ENCODE measurements around the gene AFF3. TPM values are rescaled to one million over a fixed set of nuclear protein-coding genes. Genes with fewer than 3 reads are reported as not detected.

Gene AFF3
- total RNA-seq, 4 donors from 2014 or later = 3.1 to 5.0 (median 3.7) TPM

- no peak for DNase-seq (ENCODE audit: low spot score in 2 of 2)
- no peak for TF ChIP-seq POLR2AphosphoS5 (IDR thresholded peaks at IDR 0.05)
- TF ChIP-seq EP300 (IDR thresholded peaks at IDR 0.05) = no peak
- TF ChIP-seq POLR2A (IDR thresholded peaks at IDR 0.05) = no peak
- TF ChIP-seq, protein P1, sequence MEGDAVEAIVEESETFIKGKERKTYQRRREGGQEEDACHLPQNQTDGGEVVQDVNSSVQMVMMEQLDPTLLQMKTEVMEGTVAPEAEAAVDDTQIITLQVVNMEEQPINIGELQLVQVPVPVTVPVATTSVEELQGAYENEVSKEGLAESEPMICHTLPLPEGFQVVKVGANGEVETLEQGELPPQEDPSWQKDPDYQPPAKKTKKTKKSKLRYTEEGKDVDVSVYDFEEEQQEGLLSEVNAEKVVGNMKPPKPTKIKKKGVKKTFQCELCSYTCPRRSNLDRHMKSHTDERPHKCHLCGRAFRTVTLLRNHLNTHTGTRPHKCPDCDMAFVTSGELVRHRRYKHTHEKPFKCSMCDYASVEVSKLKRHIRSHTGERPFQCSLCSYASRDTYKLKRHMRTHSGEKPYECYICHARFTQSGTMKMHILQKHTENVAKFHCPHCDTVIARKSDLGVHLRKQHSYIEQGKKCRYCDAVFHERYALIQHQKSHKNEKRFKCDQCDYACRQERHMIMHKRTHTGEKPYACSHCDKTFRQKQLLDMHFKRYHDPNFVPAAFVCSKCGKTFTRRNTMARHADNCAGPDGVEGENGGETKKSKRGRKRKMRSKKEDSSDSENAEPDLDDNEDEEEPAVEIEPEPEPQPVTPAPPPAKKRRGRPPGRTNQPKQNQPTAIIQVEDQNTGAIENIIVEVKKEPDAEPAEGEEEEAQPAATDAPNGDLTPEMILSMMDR (IDR thresholded peaks at IDR 0.05) = no peak
- H3K9me3 ChIP-seq = no peaks in the 10 kb centered on the region
- no peaks in the 10 kb centered on the region for H3K36me3 ChIP-seq
- WGBS = 92% methylated on average over 6 of the region's 6 CpGs
- H3K27me3 ChIP-seq = no peaks in the 10 kb centered on the region
- H3K4me3 ChIP-seq = no peak overlapping the region
- H3K4me1 ChIP-seq = no peaks in the 10 kb centered on the region
- H3K27ac ChIP-seq = no peak overlapping the region
Measured at GRCh38 chr2:100029460-100029859, 112.9 kb downstream of the AFF3 start.

DNA sequence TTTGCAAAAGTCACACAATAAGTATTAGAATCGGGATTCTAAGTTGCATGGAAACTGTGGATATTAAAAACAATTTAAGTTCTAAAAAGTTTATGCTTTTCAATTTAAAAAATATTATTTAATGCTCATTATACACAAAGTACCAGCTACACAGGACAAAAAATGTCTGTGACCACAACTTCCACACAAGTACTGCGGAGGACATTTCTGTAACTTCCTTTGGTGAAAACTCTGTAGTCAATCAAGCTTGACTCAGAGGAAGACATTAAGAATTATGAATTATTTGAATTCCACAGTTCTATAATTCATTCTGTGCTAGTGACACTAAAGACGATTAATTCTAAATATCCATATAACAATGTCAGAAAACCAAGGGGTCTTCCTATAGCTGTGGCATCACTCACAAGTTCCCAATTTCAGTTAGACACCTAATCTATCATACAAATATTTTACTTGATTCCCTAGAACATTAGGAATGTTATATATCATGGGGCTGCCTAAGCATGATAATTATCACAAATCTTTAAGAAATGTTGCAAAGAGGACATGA lies 120.5 kb downstream of the AFF3 start:
- Histone ChIP-seq H3K36me3 (no peaks in the 10 kb centered on the region), H3K4me1 (no peaks in the 10 kb centered on the region), H3K27ac (no peak overlapping the region), H3K9me3 (no peaks in the 10 kb centered on the region), H3K27me3 (no peaks in the 10 kb centered on the region), H3K4me3 (no peak overlapping the region)
- DNase-seq (ENCODE audit: low spot score in 2 of 2) = no peak
- WGBS = 72% methylated on average over 3 of the region's 3 CpGs
- TF ChIP-seq EP300 (IDR thresholded peaks at IDR 0.05) (no peak), POLR2A (IDR thresholded peaks at IDR 0.05) (no peak), POLR2AphosphoS5 (IDR thresholded peaks at IDR 0.05) (no peak)
- TF ChIP-seq, protein P1 (IDR thresholded peaks at IDR 0.05) = no peak

DNA sequence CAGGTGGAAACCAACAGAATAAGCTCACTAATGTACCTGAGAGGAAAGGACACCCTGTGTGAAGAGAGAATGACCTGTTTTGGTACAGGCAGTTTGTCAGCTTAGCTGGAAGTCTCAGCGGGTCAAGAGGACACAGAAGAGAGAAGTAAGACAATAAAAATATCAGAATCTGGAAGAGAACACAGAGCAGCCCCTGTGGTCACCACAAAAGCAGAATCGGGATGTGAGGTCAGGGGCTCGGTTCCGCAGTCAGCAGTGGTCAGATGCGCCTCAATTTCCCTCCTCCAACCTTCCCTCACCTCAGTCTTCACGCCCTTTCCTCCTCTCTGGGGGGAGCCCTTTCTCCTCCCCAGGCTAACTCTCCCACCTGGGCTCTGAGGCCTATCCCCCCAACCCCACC lies 122.9 kb downstream of the AFF3 start:
- no peaks in the 10 kb centered on the region for H3K9me3 ChIP-seq
- H3K27me3 ChIP-seq = no peaks in the 10 kb centered on the region
- no peak overlapping the region for H3K27ac ChIP-seq
- H3K4me1 ChIP-seq = no peaks in the 10 kb centered on the region
- no peak overlapping the region for H3K4me3 ChIP-seq
- no peaks in the 10 kb centered on the region for H3K36me3 ChIP-seq
- no peak for TF ChIP-seq POLR2AphosphoS5 (IDR thresholded peaks at IDR 0.05)
- TF ChIP-seq, protein P1 (IDR thresholded peaks at IDR 0.05) = no peak
- no peak for TF ChIP-seq EP300 (IDR thresholded peaks at IDR 0.05)
- TF ChIP-seq POLR2A (IDR thresholded peaks at IDR 0.05) = no peak
- WGBS = 79% methylated on average over 6 of the region's 6 CpGs
- DNase-seq (ENCODE audit: low spot score in 2 of 2) = no peak

GRCh38 chr2:100018341-100019193 lies 123.8 kb downstream of the AFF3 start:
- Histone ChIP-seq H3K27me3 (no peaks in the 10 kb centered on the region), H3K4me3 (no peak overlapping the region), H3K4me1 (no peaks in the 10 kb centered on the region), H3K27ac (no peak overlapping the region), H3K9me3 (no peaks in the 10 kb centered on the region), H3K36me3 (no peaks in the 10 kb centered on the region)
- 84% methylated on average over 9 of the region's 9 CpGs for WGBS
- TF ChIP-seq POLR2A (IDR thresholded peaks at IDR 0.05) (no peak), EP300 (IDR thresholded peaks at IDR 0.05) (no peak), POLR2AphosphoS5 (IDR thresholded peaks at IDR 0.05) (no peak)
- TF ChIP-seq, protein P1 (IDR thresholded peaks at IDR 0.05) = no peak
- no peak for DNase-seq (ENCODE audit: low spot score in 2 of 2)

DNA sequence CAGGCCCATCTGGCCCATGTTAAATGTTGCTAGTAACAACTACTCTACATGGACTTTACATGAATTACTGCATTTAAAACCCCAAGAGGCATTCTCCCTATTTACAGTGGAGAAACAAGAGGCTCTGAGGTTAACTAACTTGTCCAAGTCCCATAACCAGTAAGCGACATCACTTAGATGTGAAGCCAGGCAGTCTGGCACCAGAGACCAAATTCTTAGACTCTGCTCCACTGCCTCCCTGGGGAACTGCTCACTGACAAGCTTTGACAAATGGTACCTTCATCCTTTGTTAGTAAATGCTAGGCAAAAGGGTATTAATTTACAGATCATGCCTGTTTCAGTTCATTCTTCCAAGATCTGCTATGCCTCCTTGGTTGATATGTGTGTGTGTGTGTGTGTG lies 124.8 kb downstream of the AFF3 start:
- Histone ChIP-seq H3K9me3 (no peaks in the 10 kb centered on the region), H3K4me3 (no peak overlapping the region), H3K4me1 (no peaks in the 10 kb centered on the region), H3K27ac (no peak overlapping the region), H3K27me3 (no peaks in the 10 kb centered on the region), H3K36me3 (no peaks in the 10 kb centered on the region)
- no peak for DNase-seq (ENCODE audit: low spot score in 2 of 2)
- TF ChIP-seq POLR2AphosphoS5 (IDR thresholded peaks at IDR 0.05) (no peak), POLR2A (IDR thresholded peaks at IDR 0.05) (no peak), EP300 (IDR thresholded peaks at IDR 0.05) (no peak)
- TF ChIP-seq, protein P1 (IDR thresholded peaks at IDR 0.05) = no peak
- 63% methylated on average over 1 of the region's 1 CpG for WGBS
